GM15510 (cell line): Measurements from ENCODE around the gene TTF2.

Source experiments
- POLR2A ChIP-seq: IDR thresholded peaks from 3 replicates; pipeline ENCODE4 v1.6.1; 2011; ENCODE audit warnings: borderline replicate concordance; ENCODE audit not compliant: insufficient read length; ENCODE audit errors: extremely low read depth

Gene TTF2

GRCh38 chr1:117067533-117068370 is 7.6 kb downstream of the TTF2 start:
- no peak for TF ChIP-seq POLR2A

GRCh38 chr1:117068580-117068979 is 8.5 kb downstream of the TTF2 start:
- TF ChIP-seq POLR2A, result no peak

DNA sequence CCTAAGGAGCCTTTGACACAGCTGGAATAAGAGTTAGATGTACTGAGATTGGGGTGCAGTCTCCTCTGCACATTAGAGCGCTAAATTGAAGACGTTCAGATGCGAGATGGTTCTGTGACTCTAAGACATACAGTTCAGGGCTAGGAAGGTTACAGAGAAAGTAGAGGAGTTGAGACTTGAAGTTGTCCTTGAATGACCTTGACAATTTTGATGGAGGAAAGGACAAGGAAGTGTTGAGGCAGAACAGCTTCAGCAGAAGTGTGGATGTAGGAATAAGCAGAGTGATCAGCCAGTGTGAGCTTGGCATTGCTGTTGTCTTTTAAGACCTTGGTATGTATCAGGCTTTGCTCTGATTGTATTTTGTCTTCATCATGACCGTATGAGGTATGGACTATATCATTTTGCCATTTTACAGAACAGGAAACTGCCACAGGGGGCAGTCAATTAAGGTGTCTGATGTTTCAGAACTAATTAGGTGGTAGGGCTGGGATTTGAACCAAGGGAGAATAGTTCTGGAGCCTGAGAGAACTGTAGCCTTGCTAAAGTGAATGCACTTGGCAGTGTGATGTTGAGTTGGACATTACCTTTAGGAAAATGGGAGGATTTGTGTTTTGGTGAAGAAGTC is 9.2 kb downstream of the TTF2 start:
- no peak for TF ChIP-seq POLR2A

GRCh38 chr1:117070124-117070523 is 10.0 kb downstream of the TTF2 start:
- no peak for TF ChIP-seq POLR2A

GRCh38 chr1:117076648-117077047 is 16.5 kb downstream of the TTF2 start:
- no peak for TF ChIP-seq POLR2A

- TF ChIP-seq POLR2A, result no peak
Observed at GRCh38 chr1:117077267-117077666, 17.1 kb downstream of the TTF2 start.

DNA sequence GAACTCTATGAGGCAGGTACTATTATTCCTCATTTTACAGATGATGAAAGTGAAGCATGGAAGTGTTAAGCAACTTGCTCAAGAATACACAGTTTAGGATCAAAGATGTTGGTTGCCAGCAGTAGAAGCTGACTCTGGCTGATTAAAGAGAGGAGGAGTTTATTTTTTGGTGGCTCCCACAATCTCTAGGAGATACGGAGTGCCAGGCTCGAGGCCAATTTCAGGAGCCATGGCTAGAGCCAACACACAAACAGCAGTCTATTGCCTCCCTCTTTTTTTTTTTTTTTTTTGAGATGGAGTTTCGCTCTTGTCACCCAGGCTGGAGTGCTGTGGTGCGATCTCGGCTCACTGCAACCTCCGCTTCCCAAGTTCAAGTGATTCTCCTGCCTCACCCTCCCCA is 19.6 kb downstream of the TTF2 start:
- TF ChIP-seq POLR2A, result no peak

DNA sequence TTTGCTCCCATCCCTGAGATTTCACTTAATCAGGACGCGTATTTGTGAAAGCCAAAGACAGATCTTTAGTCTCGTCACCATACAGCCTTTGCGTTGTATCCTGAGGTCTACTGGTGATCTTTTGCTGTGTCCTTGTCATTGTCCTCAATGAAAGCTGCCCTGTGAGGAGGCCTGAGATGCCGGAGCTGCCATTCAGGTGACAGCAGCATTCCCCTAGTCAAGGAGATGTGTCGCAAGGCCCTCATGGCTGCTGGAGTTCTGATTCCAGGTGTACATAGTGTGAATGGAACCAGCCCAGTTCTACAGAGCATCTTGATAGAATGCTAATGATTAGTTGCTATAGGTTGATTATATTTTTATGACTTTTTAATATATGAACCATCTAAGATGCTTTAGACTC is 24.1 kb downstream of the TTF2 start:
- TF ChIP-seq POLR2A, result no peak

DNA sequence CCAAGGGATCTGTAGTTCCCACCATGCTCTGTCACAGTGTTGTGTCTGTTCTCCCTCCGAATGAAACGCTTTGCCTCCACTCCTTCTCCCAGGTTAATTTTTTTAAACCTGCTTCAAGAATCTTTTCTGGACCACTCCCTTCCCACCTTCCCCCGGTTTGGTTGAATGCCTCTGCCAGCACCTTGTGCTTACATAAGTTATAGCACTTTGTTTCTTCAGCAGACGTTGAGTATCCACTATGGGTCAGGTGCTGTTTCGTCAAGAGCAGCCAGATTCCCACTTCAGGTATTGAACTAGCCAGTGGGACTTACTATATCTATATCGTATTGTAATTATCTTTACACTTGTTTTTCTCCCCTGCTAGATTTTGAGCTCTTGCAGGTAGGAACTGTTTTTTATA is 27.6 kb downstream of the TTF2 start:
- no peak for TF ChIP-seq POLR2A

DNA sequence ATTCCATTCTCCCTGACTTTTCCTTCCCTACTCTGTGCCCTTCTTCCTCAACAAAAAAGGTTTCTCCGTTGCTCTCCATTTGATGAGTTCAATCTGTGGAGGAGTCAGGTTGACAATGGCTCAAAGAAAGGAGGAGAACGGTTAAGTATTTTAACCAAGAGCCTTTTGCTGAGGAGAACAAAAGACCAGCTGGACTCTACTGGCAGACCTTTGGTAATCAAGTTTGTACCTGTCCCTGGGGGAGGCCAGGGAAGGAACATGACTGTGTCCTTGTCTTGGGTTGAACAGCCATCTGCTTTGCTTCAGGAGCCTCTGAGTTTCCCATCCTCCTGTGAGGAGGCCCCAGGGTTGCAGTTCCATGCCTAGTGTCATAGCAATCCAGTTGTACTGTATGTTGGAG is 29.9 kb downstream of the TTF2 start:
- no peak for TF ChIP-seq POLR2A

- TF ChIP-seq POLR2A, result no peak
Observed at GRCh38 chr1:117092594-117092993, 32.5 kb downstream of the TTF2 start.

DNA sequence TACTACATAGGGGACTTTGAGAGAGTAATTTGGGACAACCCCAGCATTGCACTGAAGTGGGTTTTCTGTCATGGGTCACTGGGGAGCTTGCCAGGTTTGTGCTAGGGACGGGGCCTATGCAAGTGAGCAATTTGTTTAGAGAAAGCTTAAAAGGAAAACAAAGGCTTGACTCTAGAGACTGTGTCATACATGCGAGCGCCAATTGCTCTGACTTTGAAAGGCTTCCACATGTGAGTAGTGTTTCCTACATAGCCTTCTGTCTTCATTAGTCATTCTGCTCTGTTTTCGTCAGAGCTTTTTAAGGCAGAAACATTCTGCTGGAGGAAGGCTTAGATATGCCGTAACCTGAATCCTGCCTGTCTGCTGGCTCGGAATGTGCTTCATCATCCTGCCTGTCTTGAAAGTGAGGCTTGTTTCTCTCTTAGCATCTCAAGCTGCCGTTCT is 33.0 kb downstream of the TTF2 start:
- no peak for TF ChIP-seq POLR2A

DNA sequence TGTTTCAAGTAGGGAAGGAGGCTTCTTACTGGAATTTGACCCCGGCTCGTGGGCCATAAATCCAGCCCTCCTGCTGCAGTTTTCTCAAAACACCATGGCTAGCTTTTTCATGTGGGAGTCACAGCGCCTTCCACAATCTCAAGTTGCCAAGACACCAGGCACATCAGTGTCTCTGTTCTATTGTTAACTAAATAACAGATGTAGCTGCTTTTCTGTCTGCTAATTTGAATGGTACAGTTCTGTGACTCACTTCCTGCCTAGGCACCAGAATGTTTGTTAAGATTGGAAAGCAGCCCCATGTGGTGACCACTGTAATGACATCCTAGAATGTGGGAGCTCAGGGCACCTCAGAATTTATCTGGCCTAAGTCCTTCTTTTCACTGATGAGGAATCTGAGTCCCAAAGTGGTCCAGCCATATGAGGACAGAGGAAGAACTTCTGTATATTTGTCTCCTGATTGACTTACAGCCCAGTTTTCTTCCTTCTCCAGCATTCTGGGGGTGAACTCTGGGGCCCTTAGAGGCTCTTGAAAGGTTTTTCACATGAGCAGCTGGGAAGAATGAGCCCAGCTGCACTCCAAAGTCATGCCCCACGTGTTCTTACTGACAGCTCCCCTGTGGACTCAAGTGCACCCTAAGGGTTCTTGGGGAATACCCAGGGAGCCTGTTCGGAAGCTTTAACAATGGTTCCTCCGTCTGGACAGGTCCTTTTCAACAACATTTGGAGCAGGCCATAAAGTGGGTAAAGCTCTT is 33.9 kb downstream of the TTF2 start:
- TF ChIP-seq POLR2A, result no peak

GRCh38 chr1:117094841-117095604 is 34.9 kb downstream of the TTF2 start:
- no peak for TF ChIP-seq POLR2A
